ENCODE data around the gene PIP5K1B.

Gene PIP5K1B

DNA sequence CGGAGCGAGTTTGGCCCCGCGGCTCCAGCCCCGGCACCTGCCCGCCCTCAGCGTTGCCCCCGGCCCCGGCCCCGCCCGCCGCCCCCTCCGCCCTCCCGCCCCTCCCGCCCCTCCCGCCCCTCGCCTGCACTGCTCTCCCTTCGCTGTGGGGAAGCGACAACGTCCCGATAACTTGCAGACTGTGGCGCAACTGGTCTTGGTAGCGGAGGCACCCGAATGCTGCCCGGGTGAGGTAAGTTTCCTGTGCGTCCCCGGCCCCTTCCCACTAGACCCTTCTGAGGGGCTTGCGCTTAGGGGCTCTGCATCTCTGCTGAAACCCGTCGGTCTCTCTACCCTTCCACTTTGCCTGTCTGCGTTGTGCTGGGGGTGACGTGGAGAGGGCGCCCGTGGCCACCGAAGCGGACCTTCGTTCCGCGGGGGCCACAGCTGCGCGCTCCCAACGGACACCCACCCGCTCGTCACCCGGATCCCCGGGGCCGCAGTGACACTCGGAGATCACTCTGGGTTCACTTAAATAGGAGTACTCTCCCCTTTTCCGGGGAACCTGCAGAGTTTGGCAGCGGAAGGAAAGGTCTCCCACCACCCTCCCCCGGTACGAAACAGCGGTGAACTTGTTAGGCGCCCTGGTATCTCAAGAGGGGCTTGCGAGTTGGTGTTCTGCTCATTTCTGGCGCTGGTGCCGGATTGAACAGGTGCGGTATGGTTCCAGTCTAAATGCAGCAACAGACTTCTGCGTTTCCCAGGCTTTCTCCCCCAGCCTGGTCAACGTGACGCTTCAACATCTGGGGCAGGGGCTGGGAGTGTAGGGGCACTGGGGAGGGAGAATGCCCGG lies 707 bp downstream of the PIP5K1B start:
- TF ChIP-seq FOXM1 (IDR thresholded peaks at IDR 0.05; ENCODE audit: borderline replicate concordance, low read depth): no peak
- TF ChIP-seq, protein P1, sequence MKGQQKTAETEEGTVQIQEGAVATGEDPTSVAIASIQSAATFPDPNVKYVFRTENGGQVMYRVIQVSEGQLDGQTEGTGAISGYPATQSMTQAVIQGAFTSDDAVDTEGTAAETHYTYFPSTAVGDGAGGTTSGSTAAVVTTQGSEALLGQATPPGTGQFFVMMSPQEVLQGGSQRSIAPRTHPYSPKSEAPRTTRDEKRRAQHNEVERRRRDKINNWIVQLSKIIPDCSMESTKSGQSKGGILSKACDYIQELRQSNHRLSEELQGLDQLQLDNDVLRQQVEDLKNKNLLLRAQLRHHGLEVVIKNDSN (IDR thresholded peaks at IDR 0.05): no peak
- no peak for TF ChIP-seq YY1 (IDR thresholded peaks at IDR 0.05; ENCODE audit: low read depth)
- no peak for TF ChIP-seq EP300 (IDR thresholded peaks at IDR 0.05; ENCODE audit: borderline replicate concordance)
- TF ChIP-seq TAF1 (IDR thresholded peaks at IDR 0.05; ENCODE audit: low read depth): no peak
- no peak for TF ChIP-seq ZBTB7A (IDR thresholded peaks at IDR 0.05; ENCODE audit: low read depth)
- TF ChIP-seq NFIC (IDR thresholded peaks at IDR 0.05): no peak
- no peak for TF ChIP-seq EGR1 (IDR thresholded peaks at IDR 0.05)
- no peak for TF ChIP-seq CEBPB (IDR thresholded peaks at IDR 0.05)
- no peak for TF ChIP-seq CREB1 (IDR thresholded peaks at IDR 0.05; ENCODE audit: low read depth)
- no peak for TF ChIP-seq RAD21 (IDR thresholded peaks at IDR 0.05; ENCODE audit: low read depth)
- no peak for TF ChIP-seq REST (IDR thresholded peaks at IDR 0.05; ENCODE audit: low read depth)
- no peak for TF ChIP-seq TEAD4 (IDR thresholded peaks at IDR 0.05)
- no peak for TF ChIP-seq TCF12 (IDR thresholded peaks at IDR 0.05; ENCODE audit: low read depth)
- no peak for TF ChIP-seq MAX (IDR thresholded peaks at IDR 0.05)

- TF ChIP-seq RAD21 (IDR thresholded peaks at IDR 0.05; ENCODE audit: low read depth) (no peak), REST (IDR thresholded peaks at IDR 0.05; ENCODE audit: low read depth) (no peak), MAX (IDR thresholded peaks at IDR 0.05) (no peak), EGR1 (IDR thresholded peaks at IDR 0.05) (no peak), TEAD4 (IDR thresholded peaks at IDR 0.05) (no peak), EP300 (IDR thresholded peaks at IDR 0.05; ENCODE audit: borderline replicate concordance) (no peak), TCF12 (IDR thresholded peaks at IDR 0.05; ENCODE audit: low read depth) (no peak), FOXM1 (IDR thresholded peaks at IDR 0.05; ENCODE audit: borderline replicate concordance, low read depth) (no peak), CREB1 (IDR thresholded peaks at IDR 0.05; ENCODE audit: low read depth) (no peak), TAF1 (IDR thresholded peaks at IDR 0.05; ENCODE audit: low read depth) (no peak), YY1 (IDR thresholded peaks at IDR 0.05; ENCODE audit: low read depth) (no peak)
- TF ChIP-seq, protein P1 (IDR thresholded peaks at IDR 0.05): no peak
Measured at GRCh38 chr9:68706363-68707201, 1.5 kb downstream of the PIP5K1B start.

- no peak for TF ChIP-seq FOXM1 (IDR thresholded peaks at IDR 0.05; ENCODE audit: borderline replicate concordance, low read depth)
- TF ChIP-seq ZBTB7A (IDR thresholded peaks at IDR 0.05; ENCODE audit: low read depth): no peak
- TF ChIP-seq EP300 (IDR thresholded peaks at IDR 0.05; ENCODE audit: borderline replicate concordance): no peak
- TF ChIP-seq TEAD4 (IDR thresholded peaks at IDR 0.05): no peak
- no peak for TF ChIP-seq TAF1 (IDR thresholded peaks at IDR 0.05; ENCODE audit: low read depth)
- no peak for TF ChIP-seq EGR1 (IDR thresholded peaks at IDR 0.05)
- TF ChIP-seq CEBPB (IDR thresholded peaks at IDR 0.05): no peak
Measured at GRCh38 chr9:68707801-68708488, 2.9 kb downstream of the PIP5K1B start.

DNA sequence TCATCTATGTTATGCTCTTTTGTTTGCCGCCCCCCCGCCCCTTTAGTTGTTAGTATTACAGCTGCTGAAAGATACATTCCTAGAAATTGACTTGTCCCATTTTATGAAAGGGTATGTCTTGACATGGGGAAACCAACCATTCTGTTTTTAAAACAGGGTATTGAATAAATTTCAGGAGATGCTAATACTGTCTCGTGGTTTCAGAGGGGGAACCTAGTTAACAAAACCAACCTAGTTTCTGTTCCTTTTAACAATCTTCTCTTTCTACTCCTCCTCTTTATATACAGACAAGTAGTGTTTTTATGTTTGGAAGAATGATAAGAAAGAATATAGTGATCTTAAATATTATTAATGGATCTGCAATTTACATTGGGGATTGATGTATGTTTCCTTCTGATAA lies 3.5 kb downstream of the PIP5K1B start:
- TF ChIP-seq CREB1 (IDR thresholded peaks at IDR 0.05; ENCODE audit: low read depth) (no peak), TCF12 (IDR thresholded peaks at IDR 0.05; ENCODE audit: low read depth) (no peak), EGR1 (IDR thresholded peaks at IDR 0.05) (no peak), YY1 (IDR thresholded peaks at IDR 0.05; ENCODE audit: low read depth) (no peak), MAX (IDR thresholded peaks at IDR 0.05) (no peak), NFIC (IDR thresholded peaks at IDR 0.05) (no peak), REST (IDR thresholded peaks at IDR 0.05; ENCODE audit: low read depth) (no peak), CEBPB (IDR thresholded peaks at IDR 0.05) (no peak), EP300 (IDR thresholded peaks at IDR 0.05; ENCODE audit: borderline replicate concordance) (no peak), TEAD4 (IDR thresholded peaks at IDR 0.05) (no peak), RAD21 (IDR thresholded peaks at IDR 0.05; ENCODE audit: low read depth) (no peak), ZBTB7A (IDR thresholded peaks at IDR 0.05; ENCODE audit: low read depth) (no peak), TAF1 (IDR thresholded peaks at IDR 0.05; ENCODE audit: low read depth) (no peak), FOXM1 (IDR thresholded peaks at IDR 0.05; ENCODE audit: borderline replicate concordance, low read depth) (no peak)
